ENCODE measurements around the gene ABHD1.
"Not testable (repeated sequence)": the region's sequence is repeated elsewhere in the genome, so short reads cannot be mapped to it uniquely, and the experiment has no call there.

The ABHD1 gene

GRCh38 chr2:27171351-27171848 is 47.8 kb downstream of the ABHD1 start:
- H3K27ac ChIP-seq, result no peak overlapping the region
- TF ChIP-seq CTCF (IDR thresholded peaks at IDR 0.05), result no peak
- no peak for TF ChIP-seq ZFX (IDR thresholded peaks at IDR 0.05; ENCODE audit: borderline replicate concordance)

GRCh38 chr2:27174638-27175037 is 51.0 kb downstream of the ABHD1 start:
- H3K27ac ChIP-seq, result no peak overlapping the region

GRCh38 chr2:27175330-27175729 is 51.7 kb downstream of the ABHD1 start:
- TF ChIP-seq ZFX (IDR thresholded peaks at IDR 0.05; ENCODE audit: borderline replicate concordance) (no peak), CTCF (IDR thresholded peaks at IDR 0.05) (no peak)
- no peak overlapping the region for H3K27ac ChIP-seq

More at GRCh38 chr2:27174638-27175037, 51.0 kb downstream of the ABHD1 start:
- TF ChIP-seq ZFX (IDR thresholded peaks at IDR 0.05; ENCODE audit: borderline replicate concordance) (no peak), CTCF (IDR thresholded peaks at IDR 0.05) (no peak)

- not testable (repeated sequence) for H3K27ac ChIP-seq
These were observed 52.2 kb downstream of the ABHD1 start for GRCh38 chr2:27175781-27176180.

GRCh38 chr2:27177441-27178351 is 54.1 kb downstream of the ABHD1 start:
- TF ChIP-seq CTCF (IDR thresholded peaks at IDR 0.05) (no peak), ZFX (IDR thresholded peaks at IDR 0.05; ENCODE audit: borderline replicate concordance) (no peak)
- H3K27ac ChIP-seq, result no peak overlapping the region

GRCh38 chr2:27178469-27178868 is 54.9 kb downstream of the ABHD1 start:
- TF ChIP-seq ZFX (IDR thresholded peaks at IDR 0.05; ENCODE audit: borderline replicate concordance), result no peak
- TF ChIP-seq CTCF (IDR thresholded peaks at IDR 0.05), result no peak

GRCh38 chr2:27179344-27180000 is 55.9 kb downstream of the ABHD1 start:
- no peak overlapping the region for H3K27ac ChIP-seq
- TF ChIP-seq CTCF (IDR thresholded peaks at IDR 0.05) (no peak), ZFX (IDR thresholded peaks at IDR 0.05; ENCODE audit: borderline replicate concordance) (no peak)

More at GRCh38 chr2:27178469-27178868, 54.9 kb downstream of the ABHD1 start:
- no peak overlapping the region for H3K27ac ChIP-seq

Measured in 22Rv1 (cell line).